ENCODE results near the gene GRAMD4. TPM values are rescaled to one million over a fixed set of nuclear protein-coding genes. Genes with fewer than 3 reads are reported as not detected.

GRAMD4 gene
- total and polyA plus RNA-seq, 3 donors from 2014 or later, result 20.8 to 81.5 (median 61.2) TPM

- Histone ChIP-seq H3K27me3 (no peaks in the 10 kb centered on the region), H3K9me3 (no peaks in the 10 kb centered on the region), H3K27ac (no peak overlapping the region), H3K36me3 (ENCODE audit: low read depth, missing control alignments) (no peaks in the 10 kb centered on the region), H3K4me3 (no peak overlapping the region), H3K4me1 (peaks cover 17% of the 10 kb centered on the region)
- WGBS, 2 donors, result 92 to 94% methylated on average over 20 of the region's 20 CpGs
- intact Hi-C loops (cut with DNase I; ENCODE audit: low total_unique reads), result no loop called here
- DNase-seq, result no peak
- no peak for TF ChIP-seq POLR2A (IDR thresholded peaks at IDR 0.05)
Observed at GRCh38 chr22:46690146-46690545, 70.0 kb downstream of the GRAMD4 start.

GRCh38 chr22:46691571-46691970, 71.4 kb downstream of the GRAMD4 start:
- no peak for DNase-seq
- Histone ChIP-seq H3K27ac (no peak overlapping the region), H3K27me3 (no peaks in the 10 kb centered on the region), H3K4me1 (peaks cover 3% of the 10 kb centered on the region), H3K9me3 (no peaks in the 10 kb centered on the region), H3K4me3 (no peak overlapping the region), H3K36me3 (ENCODE audit: low read depth, missing control alignments) (no peaks in the 10 kb centered on the region)
- no peak for TF ChIP-seq CTCF (IDR thresholded peaks at IDR 0.05)
- no peak for TF ChIP-seq POLR2A (IDR thresholded peaks at IDR 0.05)
- intact Hi-C loops (cut with DNase I; ENCODE audit: low total_unique reads), result no loop called here
- 93 to 96% methylated on average over 17 of the region's 17 CpGs for WGBS, 2 donors

GRCh38 chr22:46693634-46694415, 73.6 kb downstream of the GRAMD4 start:
- WGBS, 2 donors, result 90 to 91% methylated on average over 17 of the region's 17 CpGs
- no peak overlapping the region for H3K27ac ChIP-seq
- TF ChIP-seq POLR2A (IDR thresholded peaks at IDR 0.05) (no peak), CTCF (IDR thresholded peaks at IDR 0.05) (no peak)
- no peak overlapping the region for H3K4me3 ChIP-seq
- H3K36me3 ChIP-seq (ENCODE audit: low read depth, missing control alignments), result no peaks in the 10 kb centered on the region
- no peaks in the 10 kb centered on the region for H3K27me3 ChIP-seq
- intact Hi-C loops (cut with DNase I; ENCODE audit: low total_unique reads), result no loop called here
- H3K9me3 ChIP-seq, result no peaks in the 10 kb centered on the region
- DNase-seq, result no peak
- H3K4me1 ChIP-seq, result no peaks in the 10 kb centered on the region

- Histone ChIP-seq H3K27ac (no peak overlapping the region), H3K4me1 (no peaks in the 10 kb centered on the region), H3K36me3 (ENCODE audit: low read depth, missing control alignments) (no peaks in the 10 kb centered on the region), H3K4me3 (no peak overlapping the region), H3K9me3 (no peaks in the 10 kb centered on the region), H3K27me3 (no peaks in the 10 kb centered on the region)
- no peak for DNase-seq
- TF ChIP-seq POLR2A (IDR thresholded peaks at IDR 0.05), result no peak
- no peak for TF ChIP-seq CTCF (IDR thresholded peaks at IDR 0.05)
- 92 to 95% methylated on average over 13 to 15 of the region's 15 CpGs for whole genome bisulfite sequencing, 2 donors
- intact Hi-C loops (cut with DNase I; ENCODE audit: low total_unique reads), result no loop called here
Observed at GRCh38 chr22:46694416-46695170, 74.4 kb downstream of the GRAMD4 start.

GRCh38 chr22:46695346-46696228, 75.4 kb downstream of the GRAMD4 start:
- DNase-seq, result no peak
- intact Hi-C loops (cut with DNase I; ENCODE audit: low total_unique reads), result no loop called here

More at GRCh38 chr22:46695346-46696228, 75.4 kb downstream of the GRAMD4 start:
- H3K4me1 ChIP-seq, result no peaks in the 10 kb centered on the region
- no peak overlapping the region for H3K4me3 ChIP-seq
- no peak overlapping the region for H3K27ac ChIP-seq
- H3K27me3 ChIP-seq, result no peaks in the 10 kb centered on the region
- no peaks in the 10 kb centered on the region for H3K9me3 ChIP-seq
- WGBS, 2 donors, result 89 to 97% methylated on average over 7 to 25 of the region's 25 CpGs
- TF ChIP-seq POLR2A (IDR thresholded peaks at IDR 0.05) (no peak), CTCF (IDR thresholded peaks at IDR 0.05) (no peak)
- no peaks in the 10 kb centered on the region for H3K36me3 ChIP-seq (ENCODE audit: low read depth, missing control alignments)

Data from testis (tissue), 3 donors.